Measurements from ENCODE around the gene MARCHF3.
"Not testable (repeated sequence)": the region's sequence is repeated elsewhere in the genome, so short reads cannot be mapped to it uniquely, and the experiment has no call there.

DNA sequence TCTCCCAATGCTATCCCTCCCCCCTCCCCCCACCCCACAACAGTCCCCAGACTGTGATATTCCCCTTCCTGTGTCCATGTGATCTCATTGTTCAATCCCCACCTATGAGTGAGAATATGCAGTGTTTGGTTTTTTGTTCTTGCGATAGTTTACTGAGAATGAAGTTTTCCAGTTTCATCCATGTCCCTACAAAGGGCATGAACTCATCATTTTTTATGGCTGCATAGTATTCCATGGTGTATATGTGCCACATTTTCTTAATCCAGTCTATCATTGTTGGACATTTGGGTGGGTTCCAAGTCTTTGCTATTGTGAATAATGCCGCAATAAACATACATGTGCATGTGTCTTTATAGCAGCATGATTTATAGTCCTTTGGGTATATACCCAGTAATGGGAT, 139.9 kb downstream of the MARCHF3 start:
- TF ChIP-seq, protein P1, sequence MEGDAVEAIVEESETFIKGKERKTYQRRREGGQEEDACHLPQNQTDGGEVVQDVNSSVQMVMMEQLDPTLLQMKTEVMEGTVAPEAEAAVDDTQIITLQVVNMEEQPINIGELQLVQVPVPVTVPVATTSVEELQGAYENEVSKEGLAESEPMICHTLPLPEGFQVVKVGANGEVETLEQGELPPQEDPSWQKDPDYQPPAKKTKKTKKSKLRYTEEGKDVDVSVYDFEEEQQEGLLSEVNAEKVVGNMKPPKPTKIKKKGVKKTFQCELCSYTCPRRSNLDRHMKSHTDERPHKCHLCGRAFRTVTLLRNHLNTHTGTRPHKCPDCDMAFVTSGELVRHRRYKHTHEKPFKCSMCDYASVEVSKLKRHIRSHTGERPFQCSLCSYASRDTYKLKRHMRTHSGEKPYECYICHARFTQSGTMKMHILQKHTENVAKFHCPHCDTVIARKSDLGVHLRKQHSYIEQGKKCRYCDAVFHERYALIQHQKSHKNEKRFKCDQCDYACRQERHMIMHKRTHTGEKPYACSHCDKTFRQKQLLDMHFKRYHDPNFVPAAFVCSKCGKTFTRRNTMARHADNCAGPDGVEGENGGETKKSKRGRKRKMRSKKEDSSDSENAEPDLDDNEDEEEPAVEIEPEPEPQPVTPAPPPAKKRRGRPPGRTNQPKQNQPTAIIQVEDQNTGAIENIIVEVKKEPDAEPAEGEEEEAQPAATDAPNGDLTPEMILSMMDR (conservative IDR thresholded peaks at IDR 0.05; ENCODE audit: low read length) = not testable (repeated sequence)
- TF ChIP-seq EZH2phosphoT487 (IDR thresholded peaks at IDR 0.05; ENCODE audit: borderline replicate concordance) = not testable (repeated sequence)

All from Loucy (cell line).